Adrenal gland (tissue), 5 donors: ENCODE measurements around the gene YWHAB.

ENCODE experiments used
- POLR2A ChIP-seq, 2 donors: fragments of 450-650 bp; IDR thresholded peaks; one replicate each; pipeline ENCODE4 v1.6.1; 2017; ENCODE audit warnings: antibody characterized with exemption in 2 of 2, mild to moderate bottlenecking in 2 of 2, moderate library complexity in 1 of 2
- TF ChIP-seq, protein P1 (sequence below), 6 experiments: fragments of 450-650 bp in 4 of 6; fragments of 200-600 bp in 2 of 6; sonication (generic) in 1 of 6; IDR thresholded peaks; 1 replicate in 5 of 6; 2 replicates in 1 of 6; pipeline versions ENCODE4 v1.5.1 to v1.8.0; 2016 to 2021; ENCODE audit warnings: antibody characterized with exemption in 6 of 6, mild to moderate bottlenecking in 2 of 6, moderate library complexity in 1 of 6
- donor health status: DM: no; HTN: no; CAD: no.

DNA sequence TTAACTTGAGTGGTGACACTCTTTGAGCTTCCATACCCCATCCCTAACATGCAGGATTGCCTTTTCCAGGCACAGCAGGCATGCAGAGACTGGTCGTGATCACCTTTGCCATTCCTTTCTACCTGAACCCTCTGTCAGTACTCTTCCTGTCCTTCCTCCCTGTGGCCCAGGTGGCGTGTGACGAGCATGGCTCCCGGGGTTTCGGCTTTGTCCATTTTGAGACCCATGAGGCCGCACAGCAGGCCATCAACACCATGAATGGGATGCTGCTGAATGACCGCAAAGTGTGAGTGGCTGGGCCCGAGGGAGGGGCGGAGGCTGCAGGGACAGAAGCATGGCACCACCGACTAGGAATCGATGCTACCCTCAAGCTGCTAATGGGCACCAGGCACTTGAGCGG is 31.1 kb downstream of the YWHAB start:
- no peak for TF ChIP-seq POLR2A (IDR thresholded peaks at IDR 0.05)
- TF ChIP-seq, protein P1, sequence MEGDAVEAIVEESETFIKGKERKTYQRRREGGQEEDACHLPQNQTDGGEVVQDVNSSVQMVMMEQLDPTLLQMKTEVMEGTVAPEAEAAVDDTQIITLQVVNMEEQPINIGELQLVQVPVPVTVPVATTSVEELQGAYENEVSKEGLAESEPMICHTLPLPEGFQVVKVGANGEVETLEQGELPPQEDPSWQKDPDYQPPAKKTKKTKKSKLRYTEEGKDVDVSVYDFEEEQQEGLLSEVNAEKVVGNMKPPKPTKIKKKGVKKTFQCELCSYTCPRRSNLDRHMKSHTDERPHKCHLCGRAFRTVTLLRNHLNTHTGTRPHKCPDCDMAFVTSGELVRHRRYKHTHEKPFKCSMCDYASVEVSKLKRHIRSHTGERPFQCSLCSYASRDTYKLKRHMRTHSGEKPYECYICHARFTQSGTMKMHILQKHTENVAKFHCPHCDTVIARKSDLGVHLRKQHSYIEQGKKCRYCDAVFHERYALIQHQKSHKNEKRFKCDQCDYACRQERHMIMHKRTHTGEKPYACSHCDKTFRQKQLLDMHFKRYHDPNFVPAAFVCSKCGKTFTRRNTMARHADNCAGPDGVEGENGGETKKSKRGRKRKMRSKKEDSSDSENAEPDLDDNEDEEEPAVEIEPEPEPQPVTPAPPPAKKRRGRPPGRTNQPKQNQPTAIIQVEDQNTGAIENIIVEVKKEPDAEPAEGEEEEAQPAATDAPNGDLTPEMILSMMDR (IDR thresholded peaks at IDR 0.05): no peak
